ENCODE measurements around the gene SS18.

The SS18 gene

DNA sequence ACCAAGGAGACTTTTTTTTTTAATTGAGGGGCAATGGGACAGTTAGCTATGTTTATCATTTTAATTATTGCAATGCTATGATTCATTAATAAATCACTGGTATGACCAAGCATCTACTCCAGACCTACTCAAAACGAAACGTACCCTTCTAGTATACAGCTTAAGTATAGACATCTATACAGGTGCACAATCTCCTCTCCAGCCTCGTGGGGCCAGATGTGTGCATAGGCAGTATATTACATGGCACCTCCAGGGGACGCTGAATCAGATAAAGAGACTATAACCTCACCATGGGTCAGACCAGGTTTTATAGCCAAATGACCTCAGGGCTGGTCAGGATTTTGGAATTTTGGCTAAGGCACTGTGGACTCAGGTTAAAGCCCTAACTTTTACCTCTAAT is 86.6 kb downstream of the SS18 start:
- in situ Hi-C loops (cut with HindIII; ENCODE audit: low sequenced_read_pairs), result no loop called here

DNA sequence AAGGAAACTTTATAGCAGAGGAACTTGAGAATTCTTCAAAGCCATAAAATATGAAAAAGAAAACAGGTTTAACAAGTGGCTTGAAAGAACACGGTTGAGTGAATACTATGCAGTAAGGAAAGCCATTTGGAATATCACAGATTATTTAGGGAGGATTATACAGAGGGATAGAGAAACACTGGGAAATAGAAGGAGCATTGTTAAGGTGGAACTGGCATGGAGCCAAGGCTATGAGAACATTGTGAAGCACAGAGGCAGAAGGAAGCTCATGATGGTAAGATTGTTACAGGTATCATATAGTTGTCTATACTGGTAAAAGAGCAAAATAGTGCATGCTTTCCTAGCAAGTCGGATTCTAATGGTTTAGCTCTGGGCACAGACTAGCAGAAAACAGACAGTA is 87.1 kb downstream of the SS18 start:
- in situ Hi-C loops (cut with HindIII; ENCODE audit: low sequenced_read_pairs), result no loop called here

- in situ Hi-C loops (cut with HindIII; ENCODE audit: low sequenced_read_pairs), result no loop called here
Measured at GRCh38 chr18:26002375-26002910, 88.0 kb downstream of the SS18 start.

- in situ Hi-C loops (cut with HindIII; ENCODE audit: low sequenced_read_pairs), result no loop called here
Measured at GRCh38 chr18:25998461-25998860, 92.0 kb downstream of the SS18 start.

DNA sequence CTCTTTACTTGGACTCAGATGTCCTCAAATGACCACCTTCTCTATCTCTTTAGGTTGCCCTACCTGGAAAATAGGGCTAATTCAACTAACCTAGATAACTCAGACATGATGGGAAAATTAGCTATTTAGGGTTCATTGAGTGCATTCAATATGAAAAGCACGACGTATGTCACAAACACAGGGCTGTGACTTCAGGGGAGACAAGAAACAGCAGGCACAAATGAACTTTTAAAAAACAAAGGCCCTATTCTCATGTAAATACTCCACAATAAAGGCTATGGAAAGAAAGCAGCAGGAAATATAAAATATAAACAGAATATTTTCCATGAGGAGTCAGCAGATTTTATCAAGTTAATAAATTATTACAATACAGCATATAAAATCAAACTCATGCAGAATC is 97.8 kb downstream of the SS18 start:
- in situ Hi-C loops (cut with HindIII; ENCODE audit: low sequenced_read_pairs), result no loop called here

DNA sequence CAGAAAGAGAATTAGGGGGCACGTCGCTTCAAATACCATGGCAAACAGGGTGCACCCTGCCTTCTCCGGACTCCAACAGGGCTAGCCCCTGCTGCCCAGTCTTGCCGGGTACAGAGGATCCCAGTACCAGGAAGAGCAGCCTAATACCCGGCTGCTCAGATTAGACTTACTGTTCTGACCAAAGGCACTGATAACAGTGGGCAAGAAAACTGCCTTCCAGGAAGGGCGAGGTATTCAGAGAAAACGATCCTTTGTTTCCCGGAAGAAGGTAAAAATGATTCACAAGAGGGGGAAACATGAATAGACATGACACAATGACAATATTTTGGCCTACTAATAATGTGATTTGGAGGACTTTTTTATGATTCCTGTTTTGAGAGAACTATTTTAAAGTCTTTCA is 99.9 kb downstream of the SS18 start:
- in situ Hi-C loops (cut with HindIII; ENCODE audit: low sequenced_read_pairs), result no loop called here

- in situ Hi-C loops (cut with HindIII; ENCODE audit: low sequenced_read_pairs), result no loop called here
Measured at GRCh38 chr18:25985707-25986394, 104.6 kb downstream of the SS18 start.

- in situ Hi-C loops (cut with HindIII; ENCODE audit: low sequenced_read_pairs), result no loop called here
Measured at GRCh38 chr18:25983730-25984129, 106.7 kb downstream of the SS18 start.

GRCh38 chr18:25982961-25983360 is 107.5 kb downstream of the SS18 start:
- in situ Hi-C loops (cut with HindIII; ENCODE audit: low sequenced_read_pairs), result no loop called here

GRCh38 chr18:25982153-25982552 is 108.3 kb downstream of the SS18 start:
- in situ Hi-C loops (cut with HindIII; ENCODE audit: low sequenced_read_pairs), result no loop called here

GRCh38 chr18:25979369-25980040 is 110.9 kb downstream of the SS18 start:
- in situ Hi-C loops (cut with HindIII; ENCODE audit: low sequenced_read_pairs), result no loop called here

- in situ Hi-C loops (cut with HindIII; ENCODE audit: low sequenced_read_pairs), result no loop called here
Measured at GRCh38 chr18:25976554-25976953, 113.9 kb downstream of the SS18 start.

DNA sequence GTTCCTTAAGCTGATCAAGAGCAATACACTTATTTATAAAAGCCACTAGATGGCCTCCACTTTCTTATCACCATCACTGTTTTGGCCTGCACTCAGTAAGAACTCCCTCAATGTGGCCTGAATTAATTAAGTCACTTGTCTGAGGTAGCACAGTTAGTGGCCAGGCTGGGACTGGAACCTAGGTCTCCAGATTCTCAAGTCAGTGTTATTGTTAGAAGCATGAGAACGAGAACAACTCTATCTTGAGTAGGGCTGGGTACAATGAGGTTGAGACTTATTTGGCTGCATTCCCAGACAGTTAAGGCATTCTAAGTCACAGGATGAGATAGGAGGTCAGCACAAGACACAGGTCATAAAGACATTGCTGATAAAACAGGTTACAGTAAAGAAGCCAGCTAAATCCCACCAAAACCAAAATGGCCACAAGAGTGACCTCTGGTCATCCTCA is 115.8 kb downstream of the SS18 start:
- in situ Hi-C loops (cut with HindIII; ENCODE audit: low sequenced_read_pairs), result no loop called here

Measured in endothelial cell of hepatic sinusoid (primary cell).